Keratinocyte (primary cell): ENCODE data around the gene LAMA1. TPM values are rescaled to one million over a fixed set of nuclear protein-coding genes. Genes with fewer than 3 reads are reported as not detected.

Experiments used
- DNase-seq: peaks from one replicate; pipeline ENCODE4 v3.0.0-alpha.2; 2011; ENCODE audit warnings: low read depth, missing footprints, low spot score
- FAIRE-seq: peaks from 2 replicates; lab custom pipeline; 2011; peaks lifted over from hg19 to GRCh38; lab: Jason Lieb, UNC
- H2AFZ ChIP-seq: 2 replicates; pipeline ENCODE4 v1.6.0; 2012; ENCODE audit warnings: low read length, control low read depth, inconsistent platforms; ENCODE audit not compliant: control insufficient read depth
- H3K27ac ChIP-seq: 2 replicates; pipeline ENCODE4 v1.5.1; 2011; ENCODE audit warnings: low read length; ENCODE audit not compliant: control insufficient read depth, insufficient read depth
- H3K27me3 ChIP-seq: 3 replicates; pipeline ENCODE4 v1.6.0; 2011; ENCODE audit warnings: low read length; ENCODE audit not compliant: control insufficient read depth, insufficient read depth; ENCODE audit errors: extremely low read depth
- H3K36me3 ChIP-seq, 2 experiments: 2 replicates in 1 of 2; 3 replicates in 1 of 2; pipeline ENCODE4 v1.5.1; 2011; ENCODE audit warnings: low read length in 2 of 2, mild to moderate bottlenecking in 1 of 2; ENCODE audit not compliant: control insufficient read depth in 2 of 2, insufficient read depth in 2 of 2; ENCODE audit errors: extremely low read depth in 1 of 2
- H3K4me1 ChIP-seq: 3 replicates; pipeline ENCODE4 v1.5.1; 2011; ENCODE audit warnings: low read length; ENCODE audit not compliant: control insufficient read depth, insufficient read depth; ENCODE audit errors: extremely low read depth
- H3K4me2 ChIP-seq: 3 replicates; pipeline ENCODE4 v1.6.0; 2011; ENCODE audit warnings: low read depth, low read length; ENCODE audit not compliant: control insufficient read depth, insufficient read depth; ENCODE audit errors: extremely low read depth
- H3K4me3 ChIP-seq, 3 experiments: fragments of 200-600 bp in 1 of 3; sonication (generic) in 1 of 3; 2 replicates in 2 of 3; 3 replicates in 1 of 3; pipeline ENCODE4 v1.5.1; 2011 to 2016; ENCODE audit warnings: low read length in 3 of 3, mild to moderate bottlenecking in 3 of 3, control low read depth in 2 of 3, inconsistent platforms in 1 of 3, low read depth in 1 of 3, mixed read lengths in 1 of 3, mixed run types in 1 of 3, moderate library complexity in 1 of 3; ENCODE audit not compliant: control insufficient read depth in 2 of 3, insufficient read depth in 2 of 3; ENCODE audit errors: extremely low read depth in 1 of 3
- H3K79me2 ChIP-seq: 2 replicates; pipeline ENCODE4 v1.6.0; 2012; ENCODE audit warnings: low read length; ENCODE audit not compliant: control insufficient read depth, insufficient read depth
- H3K9ac ChIP-seq: 3 replicates; pipeline ENCODE4 v1.6.0; 2011; ENCODE audit warnings: low read length; ENCODE audit not compliant: control insufficient read depth, insufficient read depth; ENCODE audit errors: extremely low read depth
- H3K9me1 ChIP-seq: 3 replicates; pipeline ENCODE4 v1.6.0; 2011; ENCODE audit warnings: low read length; ENCODE audit not compliant: control insufficient read depth, insufficient read depth; ENCODE audit errors: extremely low read depth
- H3K9me3 ChIP-seq: 2 replicates; pipeline ENCODE4 v1.5.1; 2012; ENCODE audit warnings: low read depth, low read length; ENCODE audit not compliant: control insufficient read depth
- H4K20me1 ChIP-seq: 3 replicates; pipeline ENCODE4 v1.6.0; 2011; ENCODE audit warnings: low read length; ENCODE audit not compliant: control insufficient read depth, insufficient read depth; ENCODE audit errors: extremely low read depth
- EZH2 ChIP-seq: IDR thresholded peaks from one replicate; pipeline ENCODE4 v1.6.1; 2012; ENCODE audit warnings: inconsistent platforms, mild to moderate bottlenecking, low read length, moderate library complexity
- dilution Hi-C: fragments of 300-500 bp; cut with MboI; formaldehyde crosslinking; loops from one replicate; pipeline ENCODE4 v1.7.0; 2020; ENCODE audit warnings: low sequenced_read_pairs; ENCODE audit not compliant: extremely low pct_ligation_motif_present
- polyA plus RNA-seq, 5 experiments: library from polyadenylated mRNA; depleted of rRNA in 3 of 5; stranded (reverse) in 3 of 5; stranded (forward) in 1 of 5; unstranded in 1 of 5; fragments of >200 nt; gene quantifications; 1 replicate in 1 of 5; 2 replicates in 3 of 5; 3 replicates in 1 of 5; pipeline versions ENCODE4 v1.2.1 to v1.2.3, GENCODE V29; 2011 to 2012; ENCODE audit warnings: missing spikeins in 2 of 5, low read depth in 1 of 5, low replicate concordance in 1 of 5
- TF ChIP-seq, protein P1 (sequence below), 3 experiments: IDR thresholded peaks in 1 of 3; conservative IDR thresholded peaks in 1 of 3; optimal IDR thresholded peaks in 1 of 3; 2 replicates in 2 of 3; 3 replicates in 1 of 3; pipeline versions ENCODE3 to v1.5.1; 2011; ENCODE audit warnings: low read length in 3 of 3, mild to moderate bottlenecking in 3 of 3, moderate library complexity in 2 of 3, control low read depth in 1 of 3, inconsistent platforms in 1 of 3; ENCODE audit not compliant: insufficient read depth in 2 of 3; ENCODE audit errors: extremely low read depth in 1 of 3

The LAMA1 gene
- polyA plus RNA-seq, 1 donor (not counting 4 experiments of a cell fraction or from before 2014, with no cell fraction given): 2.1 TPM

GRCh38 chr18:6956999-6957398 is 160.6 kb downstream of the LAMA1 start:
- Histone ChIP-seq H3K9me3 (no peaks in the 10 kb centered on the region), H4K20me1 (no peaks in the 10 kb centered on the region)

DNA sequence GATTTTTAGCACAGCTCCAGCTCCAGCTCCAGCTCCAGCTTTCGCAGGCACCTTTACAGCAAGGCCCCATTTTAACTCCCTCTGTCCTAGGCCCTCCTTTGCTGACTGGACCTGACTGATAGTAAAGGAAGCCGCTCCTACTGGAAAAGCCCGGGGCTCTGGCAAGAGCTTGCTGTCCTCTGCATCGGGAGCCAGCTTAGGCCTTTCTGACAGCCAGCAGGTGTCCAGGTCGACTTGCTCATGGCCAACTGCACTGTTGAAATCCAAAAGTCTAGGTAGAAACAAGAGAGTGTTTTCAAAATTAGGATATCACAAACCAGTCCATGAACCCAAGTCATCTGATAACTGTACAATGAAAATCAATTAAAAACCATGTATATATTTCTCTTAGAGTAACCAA is 161.1 kb downstream of the LAMA1 start:
- H3K4me3 ChIP-seq: no peak overlapping the region
- H3K4me1 ChIP-seq: peaks cover 12% of the 10 kb centered on the region
- DNase-seq: no peak
- H4K20me1 ChIP-seq: no peaks in the 10 kb centered on the region
- H3K27ac ChIP-seq: no peak overlapping the region
- H3K9me3 ChIP-seq: no peaks in the 10 kb centered on the region
- no peak for FAIRE-seq
- dilution Hi-C loops: no loop called here
- H3K27me3 ChIP-seq: no peaks in the 10 kb centered on the region
- no peak for TF ChIP-seq EZH2
- TF ChIP-seq, protein P1, sequence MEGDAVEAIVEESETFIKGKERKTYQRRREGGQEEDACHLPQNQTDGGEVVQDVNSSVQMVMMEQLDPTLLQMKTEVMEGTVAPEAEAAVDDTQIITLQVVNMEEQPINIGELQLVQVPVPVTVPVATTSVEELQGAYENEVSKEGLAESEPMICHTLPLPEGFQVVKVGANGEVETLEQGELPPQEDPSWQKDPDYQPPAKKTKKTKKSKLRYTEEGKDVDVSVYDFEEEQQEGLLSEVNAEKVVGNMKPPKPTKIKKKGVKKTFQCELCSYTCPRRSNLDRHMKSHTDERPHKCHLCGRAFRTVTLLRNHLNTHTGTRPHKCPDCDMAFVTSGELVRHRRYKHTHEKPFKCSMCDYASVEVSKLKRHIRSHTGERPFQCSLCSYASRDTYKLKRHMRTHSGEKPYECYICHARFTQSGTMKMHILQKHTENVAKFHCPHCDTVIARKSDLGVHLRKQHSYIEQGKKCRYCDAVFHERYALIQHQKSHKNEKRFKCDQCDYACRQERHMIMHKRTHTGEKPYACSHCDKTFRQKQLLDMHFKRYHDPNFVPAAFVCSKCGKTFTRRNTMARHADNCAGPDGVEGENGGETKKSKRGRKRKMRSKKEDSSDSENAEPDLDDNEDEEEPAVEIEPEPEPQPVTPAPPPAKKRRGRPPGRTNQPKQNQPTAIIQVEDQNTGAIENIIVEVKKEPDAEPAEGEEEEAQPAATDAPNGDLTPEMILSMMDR (optimal IDR thresholded peaks at IDR 0.05 in 1 of 3, IDR thresholded peaks at IDR 0.05 in 1 of 3, conservative IDR thresholded peaks at IDR 0.05 in 1 of 3; ENCODE audit: extremely low read depth in 1 of 3, insufficient read depth in 2 of 3, low read length in 3 of 3): no peak
- H3K36me3 ChIP-seq: no peaks in the 10 kb centered on the region
- H3K79me2 ChIP-seq: no peaks in the 10 kb centered on the region
- H3K9me1 ChIP-seq: no peaks in the 10 kb centered on the region
- no peak overlapping the region for H3K4me2 ChIP-seq
- H2AFZ ChIP-seq: no peak overlapping the region
- no peak overlapping the region for H3K9ac ChIP-seq

More at GRCh38 chr18:6956999-6957398, 160.6 kb downstream of the LAMA1 start:
- Histone ChIP-seq H3K4me2 (no peak overlapping the region), H3K9ac (no peak overlapping the region), H3K9me1 (no peaks in the 10 kb centered on the region), H3K27ac (no peak overlapping the region), H2AFZ (no peak overlapping the region), H3K4me1 (peaks cover 14% of the 10 kb centered on the region), H3K4me3 (no peak overlapping the region), H3K27me3 (no peaks in the 10 kb centered on the region), H3K79me2 (no peaks in the 10 kb centered on the region), H3K36me3 (no peaks in the 10 kb centered on the region)
- TF ChIP-seq, protein P1 (optimal IDR thresholded peaks at IDR 0.05 in 1 of 3, IDR thresholded peaks at IDR 0.05 in 1 of 3, conservative IDR thresholded peaks at IDR 0.05 in 1 of 3; ENCODE audit: extremely low read depth in 1 of 3, insufficient read depth in 2 of 3, low read length in 3 of 3): no peak
- no peak for TF ChIP-seq EZH2
- DNase-seq (no peak), FAIRE-seq (no peak)
- dilution Hi-C loops: no loop called here
